Ishikawa (cell line): ENCODE results near the gene KLHL36.

ENCODE experiments used
- CEBPB ChIP-seq: IDR thresholded peaks from 2 replicates; pipeline ENCODE4 v1.6.1; 2012
- EGR1 ChIP-seq: IDR thresholded peaks from 2 replicates; pipeline ENCODE4 v1.6.1; 2012
- MAX ChIP-seq: IDR thresholded peaks from 2 replicates; pipeline ENCODE4 v1.6.1; 2012
- RAD21 ChIP-seq: IDR thresholded peaks from 2 replicates; pipeline ENCODE4 v1.6.1; 2012; ENCODE audit warnings: low read depth
- TAF1 ChIP-seq: IDR thresholded peaks from 2 replicates; pipeline ENCODE4 v1.6.1; 2012; ENCODE audit warnings: low read depth, mild to moderate bottlenecking
- TCF12 ChIP-seq: IDR thresholded peaks from 2 replicates; pipeline ENCODE4 v1.6.1; 2012; ENCODE audit warnings: low read depth
- ZBTB7A ChIP-seq: IDR thresholded peaks from 2 replicates; pipeline ENCODE4 v1.6.1; 2012; ENCODE audit warnings: low read depth

- TF ChIP-seq TAF1 (peak; percentile 41; the same call in 1 of the 2 replicates), EGR1 (peak; percentile 51; the same call in 1 of the 2 replicates), CEBPB (peak; percentile 100), RAD21 (no peak), TCF12 (no peak), ZBTB7A (peak; percentile 67), MAX (peak; percentile 51; the same call in 1 of the 2 replicates)
Observed at GRCh38 chr16:84617791-84618580, 30.3 kb upstream of the KLHL36 start, which contains the start of gene COTL1.
